Stomach (tissue), 9 donors: Measurements from ENCODE around the gene MCC. TPM values are rescaled to one million over a fixed set of nuclear protein-coding genes. Genes with fewer than 3 reads are reported as not detected.
A peak's percentile ranks its signal among the peaks of the same experiment; 100 is the strongest.

Source experiments
- DNase-seq, 2 donors: peaks; one replicate each; pipeline versions ENCODE4 v3.0.0 to v3.0.0-alpha.2; 2013 to 2019
- H3K27ac ChIP-seq, 5 donors: fragments of 200-600 bp in 4 of 5; sonication (generic) in 4 of 5; one replicate each; pipeline ENCODE4 v1.5.1; 2013 to 2019; ENCODE audit warnings: mild to moderate bottlenecking in 1 of 5, moderate library complexity in 1 of 5
- H3K27me3 ChIP-seq, 3 donors: fragments of 200-600 bp; sonication (generic); one replicate each; pipeline ENCODE4 v1.5.1; 2017 to 2019; ENCODE audit warnings: mixed run types in 1 of 3
- H3K36me3 ChIP-seq, 4 donors: fragments of 200-600 bp; sonication (generic); 1 replicate in 3 of 4; 2 replicates in 1 of 4; pipeline ENCODE4 v1.5.1; 2016 to 2019
- H3K4me1 ChIP-seq, 4 donors: fragments of 200-600 bp; sonication (generic); one replicate each; pipeline ENCODE4 v1.5.1; 2016 to 2019
- H3K4me3 ChIP-seq, 4 donors: fragments of 200-600 bp; sonication (generic) in 3 of 4; one replicate each; pipeline ENCODE4 v1.5.1; 2016 to 2019; ENCODE audit warnings: mild to moderate bottlenecking in 1 of 4
- H3K9me3 ChIP-seq, 4 donors: fragments of 200-600 bp; sonication (generic); one replicate each; pipeline ENCODE4 v1.5.1; 2016 to 2019
- EP300 ChIP-seq: sonication (generic); formaldehyde crosslinking; IDR thresholded peaks from one replicate; pipeline ENCODE4 v1.6.1; 2017; ENCODE audit warnings: antibody characterized with exemption
- POLR2A ChIP-seq, 4 donors: fragments of 450-650 bp; IDR thresholded peaks; one replicate each; pipeline ENCODE4 v1.6.1; 2016; ENCODE audit warnings: antibody characterized with exemption in 4 of 4, control low read depth in 2 of 4, mild to moderate bottlenecking in 1 of 4, moderate library complexity in 1 of 4
- POLR2AphosphoS5 ChIP-seq, 3 donors: sonication (generic); formaldehyde crosslinking; IDR thresholded peaks; one replicate each; pipeline ENCODE4 v1.6.1; 2016; ENCODE audit warnings: antibody characterized with exemption in 3 of 3
- WGBS, 5 donors: extraction: QIAGEN DNeasy Blood & Tissue Kit in 3 of 5; methylation state at CpG; one replicate each; pipeline versions ENCODE4 v1.1.5 to v1.1.7; 2013 to 2018; 5-methylcytosine and 5-hydroxymethylcytosine counted together
- intact Hi-C: fragments of 100-400 bp; cut with DNase I; formaldehyde crosslinking; loops from one replicate; pipeline ENCODE4 v1.15.1; 2023; ENCODE audit warnings: low total_unique reads
- polyA plus RNA-seq, 3 donors: library from polyadenylated mRNA; stranded (reverse); fragments of 200-250 nt; gene quantifications; one replicate each; pipeline ENCODE4 v1.2.3, GENCODE V29; 2013
- total RNA-seq, 5 donors: library from RNA; depleted of rRNA; stranded (reverse); fragments of >200 nt; gene quantifications; one replicate each; pipeline versions ENCODE4 v1.1.0 to v1.2.3, GENCODE V29; 2014 to 2016
- TF ChIP-seq, protein P1 (sequence below), 7 experiments: fragments of 450-650 bp in 4 of 7; fragments of 200-600 bp in 3 of 7; sonication (generic) in 3 of 7; IDR thresholded peaks; one replicate each; pipeline ENCODE4 v1.5.1; 2016 to 2019; ENCODE audit warnings: antibody characterized with exemption in 7 of 7, control low read depth in 2 of 7, mild to moderate bottlenecking in 1 of 7
- donor health status: healthy with polysubstance abuse.
- donor health status: Bipolar disorder and iron deficiency.
- donor health status: healthy.

MCC gene
- total and polyA plus RNA-seq, 8 donors, result 3.8 to 35.1 (median 8.9) TPM

DNA sequence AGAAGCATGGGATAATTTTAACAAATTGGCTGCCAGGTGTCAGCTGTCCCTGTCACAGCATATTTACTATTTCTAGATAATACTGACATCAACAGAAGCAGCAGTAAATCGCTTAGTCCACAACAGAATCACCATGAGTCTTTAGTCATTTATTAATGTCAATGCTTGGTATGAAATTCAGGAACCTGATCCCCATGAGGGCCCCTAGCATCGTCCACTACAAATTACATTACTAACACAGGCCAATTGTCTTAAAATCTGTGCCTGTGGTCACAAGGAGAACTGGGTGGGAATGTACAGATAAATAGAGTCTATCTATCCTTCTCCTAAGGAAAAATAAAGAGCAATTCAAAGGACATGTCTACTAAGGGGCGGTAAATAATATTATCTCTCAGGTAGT lies 129.6 kb downstream of the MCC start:
- intact Hi-C loops, result no loop called here

DNA sequence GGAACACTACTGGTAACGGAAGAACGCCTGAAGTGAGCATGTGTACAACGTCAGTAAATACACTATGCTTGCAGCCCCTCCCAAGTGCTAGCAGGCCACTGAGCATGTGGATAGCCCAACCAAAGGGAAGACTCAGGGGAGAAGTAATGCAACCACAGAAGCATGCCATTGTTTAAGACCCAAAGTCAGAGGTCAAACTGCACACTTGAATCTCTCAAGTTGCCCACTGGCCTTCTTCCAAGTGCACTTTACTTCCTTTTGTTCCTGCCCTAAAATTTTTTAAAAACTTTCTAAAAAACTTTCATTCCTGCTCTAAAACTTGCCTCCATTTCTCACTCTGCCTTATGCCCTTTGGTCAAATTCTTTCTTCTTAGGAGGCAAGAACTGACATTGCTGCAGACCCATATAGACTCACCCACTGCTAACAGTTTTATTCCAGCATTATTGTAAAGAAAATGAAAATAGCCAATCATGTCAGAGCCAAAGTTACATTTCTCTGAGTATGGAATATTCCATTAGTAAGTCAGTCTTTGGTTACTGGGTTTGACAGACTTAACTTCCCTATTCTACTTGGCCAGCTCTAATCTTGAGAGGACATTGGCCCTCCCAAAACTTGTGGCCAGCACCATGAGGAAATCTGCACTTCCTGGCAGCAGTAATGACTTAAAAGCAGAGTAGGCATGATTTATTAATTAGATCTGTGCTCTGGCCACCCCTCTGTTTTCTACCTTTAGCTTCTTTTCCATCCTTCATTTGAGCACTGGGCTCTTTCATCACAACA lies 130.4 kb downstream of the MCC start:
- TF ChIP-seq EP300 (no peak), POLR2A (IDR thresholded peaks at IDR 0.05) (no peak), POLR2AphosphoS5 (IDR thresholded peaks at IDR 0.05) (peak in 1 of 3 donors; percentile 4)
- TF ChIP-seq, protein P1, sequence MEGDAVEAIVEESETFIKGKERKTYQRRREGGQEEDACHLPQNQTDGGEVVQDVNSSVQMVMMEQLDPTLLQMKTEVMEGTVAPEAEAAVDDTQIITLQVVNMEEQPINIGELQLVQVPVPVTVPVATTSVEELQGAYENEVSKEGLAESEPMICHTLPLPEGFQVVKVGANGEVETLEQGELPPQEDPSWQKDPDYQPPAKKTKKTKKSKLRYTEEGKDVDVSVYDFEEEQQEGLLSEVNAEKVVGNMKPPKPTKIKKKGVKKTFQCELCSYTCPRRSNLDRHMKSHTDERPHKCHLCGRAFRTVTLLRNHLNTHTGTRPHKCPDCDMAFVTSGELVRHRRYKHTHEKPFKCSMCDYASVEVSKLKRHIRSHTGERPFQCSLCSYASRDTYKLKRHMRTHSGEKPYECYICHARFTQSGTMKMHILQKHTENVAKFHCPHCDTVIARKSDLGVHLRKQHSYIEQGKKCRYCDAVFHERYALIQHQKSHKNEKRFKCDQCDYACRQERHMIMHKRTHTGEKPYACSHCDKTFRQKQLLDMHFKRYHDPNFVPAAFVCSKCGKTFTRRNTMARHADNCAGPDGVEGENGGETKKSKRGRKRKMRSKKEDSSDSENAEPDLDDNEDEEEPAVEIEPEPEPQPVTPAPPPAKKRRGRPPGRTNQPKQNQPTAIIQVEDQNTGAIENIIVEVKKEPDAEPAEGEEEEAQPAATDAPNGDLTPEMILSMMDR (IDR thresholded peaks at IDR 0.05), result no peak
- H3K4me1 ChIP-seq, result peaks cover 0 to 23% (median 12%) of the 10 kb centered on the region in 4 donors
- H3K27ac ChIP-seq, result no peak overlapping the region
- intact Hi-C loops, result no loop called here
- no peaks in the 10 kb centered on the region for H3K9me3 ChIP-seq
- H3K27me3 ChIP-seq, result no peaks in the 10 kb centered on the region
- H3K4me3 ChIP-seq, result no peak overlapping the region
- DNase-seq, result no peak
- no peaks in the 10 kb centered on the region for H3K36me3 ChIP-seq
- WGBS, 5 donors, result 73 to 97% (median 83%) methylated on average over 3 of the region's 3 CpGs

More for the DNA sequence above, 129.6 kb downstream of the MCC start:
- H3K27me3 ChIP-seq, result no peaks in the 10 kb centered on the region
- DNase-seq, result no peak
- no peak overlapping the region for H3K27ac ChIP-seq
- TF ChIP-seq EP300 (no peak), POLR2A (IDR thresholded peaks at IDR 0.05) (no peak), POLR2AphosphoS5 (IDR thresholded peaks at IDR 0.05) (no peak)
- TF ChIP-seq, protein P1 (IDR thresholded peaks at IDR 0.05), result no peak
- H3K36me3 ChIP-seq, result no peaks in the 10 kb centered on the region
- 80 to 93% (median 81%) methylated on average over 3 of the region's 3 CpGs for whole genome bisulfite sequencing, 5 donors
- peaks cover 0 to 23% (median 12%) of the 10 kb centered on the region in 4 donors for H3K4me1 ChIP-seq
- H3K4me3 ChIP-seq, result no peak overlapping the region
- peaks cover 0 to 6% (median 0%) of the 10 kb centered on the region in 4 donors for H3K9me3 ChIP-seq

DNA sequence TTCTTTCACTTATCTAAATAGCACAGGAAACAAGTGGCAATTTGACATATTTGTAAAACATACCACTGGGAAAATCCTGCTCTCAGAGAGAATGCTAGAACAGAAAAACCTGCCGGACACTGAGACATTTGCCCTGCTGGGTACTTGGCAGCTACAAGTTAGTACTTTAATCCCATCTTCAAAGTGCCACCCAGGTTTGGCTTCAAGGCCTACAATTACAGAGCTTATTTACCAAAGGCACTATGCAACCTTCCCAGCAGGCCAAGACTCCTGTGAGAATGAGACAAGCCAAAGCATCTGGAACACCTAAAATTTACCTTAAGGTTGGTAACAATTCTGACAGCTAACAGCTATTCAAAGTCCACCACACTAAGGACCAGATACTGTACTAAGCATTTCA lies 131.8 kb downstream of the MCC start:
- Histone ChIP-seq H3K4me3 (no peak overlapping the region), H3K36me3 (no peaks in the 10 kb centered on the region), H3K9me3 (no peaks in the 10 kb centered on the region), H3K27me3 (no peaks in the 10 kb centered on the region), H3K27ac (no peak overlapping the region), H3K4me1 (peaks cover 0 to 23% (median 12%) of the 10 kb centered on the region in 4 donors)
- DNase-seq, result no peak
- intact Hi-C loops, result no loop called here
- TF ChIP-seq POLR2AphosphoS5 (IDR thresholded peaks at IDR 0.05) (no peak), POLR2A (IDR thresholded peaks at IDR 0.05) (no peak)
- TF ChIP-seq, protein P1 (IDR thresholded peaks at IDR 0.05), result no peak
- WGBS, 5 donors, result 23 to 90% (median 77%) methylated on average over 1 of the region's 1 CpG

DNA sequence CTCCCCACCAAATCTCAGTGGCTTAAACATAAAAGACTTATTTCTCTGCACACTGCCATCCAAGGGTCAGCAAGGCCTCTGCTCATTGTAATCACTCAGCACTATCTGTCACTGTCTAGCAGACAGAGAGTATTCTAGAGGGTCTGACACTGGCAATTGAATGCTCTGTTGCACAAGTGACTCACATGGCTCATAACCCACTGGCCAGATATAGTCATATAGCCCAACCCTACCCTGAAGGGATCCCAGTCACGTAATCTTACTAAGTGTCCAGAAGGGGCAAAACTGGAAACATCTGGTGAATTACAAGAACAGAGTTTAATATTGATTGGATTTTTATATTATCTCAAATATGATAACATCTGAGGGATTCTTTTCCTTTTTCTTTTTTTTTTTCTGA lies 134.2 kb downstream of the MCC start:
- no peaks in the 10 kb centered on the region for H3K27me3 ChIP-seq
- H3K27ac ChIP-seq, result no peak overlapping the region
- no peak overlapping the region for H3K4me3 ChIP-seq
- TF ChIP-seq EP300 (no peak), POLR2AphosphoS5 (IDR thresholded peaks at IDR 0.05) (no peak), POLR2A (IDR thresholded peaks at IDR 0.05) (no peak)
- TF ChIP-seq, protein P1 (IDR thresholded peaks at IDR 0.05), result no peak
- no peaks in the 10 kb centered on the region for H3K9me3 ChIP-seq
- intact Hi-C loops, result no loop called here
- H3K36me3 ChIP-seq, result no peaks in the 10 kb centered on the region
- peaks cover 0 to 16% (median 7%) of the 10 kb centered on the region in 4 donors for H3K4me1 ChIP-seq
- 43 to 100% (median 94%) methylated on average over 1 of the region's 1 CpG for WGBS, 5 donors
- no peak for DNase-seq
